Measurements from ENCODE around the gene TMEM225. TPM values are rescaled to one million over a fixed set of nuclear protein-coding genes. Genes with fewer than 3 reads are reported as not detected.

TMEM225 gene
- total RNA-seq, 1 donor from 2014 or later, result not detected

Other genes with a start within 250 kb of the TMEM225 start
- gene SCN3B, start 231.0 kb downstream of the TMEM225 start, total RNA-seq, result 3.3 TPM
- gene ZNF202, start 144.0 kb downstream of the TMEM225 start, total RNA-seq, result 6.2 TPM
- not detected for gene OR6X1, start 131.2 kb downstream of the TMEM225 start, total RNA-seq
- gene OR6M1, start 79.3 kb downstream of the TMEM225 start, total RNA-seq, result not detected
- gene OR8D4, start 16.5 kb upstream of the TMEM225 start, total RNA-seq, result not detected
- not detected for gene OR4D5, start 53.9 kb upstream of the TMEM225 start, total RNA-seq
- gene OR6T1, start 58.2 kb upstream of the TMEM225 start, total RNA-seq, result not detected
- gene OR10S1, start 92.1 kb upstream of the TMEM225 start, total RNA-seq, result not detected
- not detected for gene OR10G6, start 109.5 kb upstream of the TMEM225 start, total RNA-seq
- not detected for gene OR10G4, start 127.3 kb upstream of the TMEM225 start, total RNA-seq
- not detected for gene OR10G9, start 137.3 kb upstream of the TMEM225 start, total RNA-seq
- gene OR10G8, start 141.1 kb upstream of the TMEM225 start, total RNA-seq, result not detected
- not detected for gene OR10G7, start 155.7 kb upstream of the TMEM225 start, total RNA-seq
- 4.3 TPM for gene VWA5A, start 229.8 kb upstream of the TMEM225 start, total RNA-seq

Measured in cardiac septum (tissue), 1 donor.